ENCODE data around the gene PPFIA4. TPM values are rescaled to one million over a fixed set of nuclear protein-coding genes. Genes with fewer than 3 reads are reported as not detected.

The PPFIA4 gene
- total and polyA plus RNA-seq, 2 of the 4 experiments (the other 2 are of a cell fraction) = 5.4 to 13.7 TPM

DNA sequence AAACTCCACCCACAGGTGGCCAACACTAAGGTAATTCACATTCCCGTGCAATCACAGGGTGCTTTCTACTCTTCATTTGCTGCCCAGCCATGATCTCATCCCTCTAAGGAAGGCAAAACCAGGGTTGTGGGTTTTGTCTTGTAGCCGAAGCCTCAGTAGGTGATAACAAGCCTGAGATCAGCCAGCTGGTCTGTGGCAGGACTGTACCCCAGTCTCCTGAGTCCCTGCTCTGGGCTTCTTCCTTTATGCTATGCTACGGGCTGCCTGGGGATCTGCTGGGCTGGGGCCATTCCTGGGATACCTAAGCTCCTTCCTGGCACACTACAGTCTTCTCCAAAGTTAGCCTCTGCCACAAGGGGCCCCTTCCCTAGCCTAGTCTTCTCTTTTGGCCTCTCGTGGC is 9.8 kb downstream of the PPFIA4 start:
- ChIA-PET CTCF (interaction anchor here (1.1 to 7.2 kb wide), 2 partner anchors 180 to 233 kb away, joined by 3 to 49 read pairs; no protein-coding TSS in a partner anchor), POLR2A (ENCODE audit: unreplicated experiment) (no interaction called here)
- intact Hi-C loops (cut with micrococcal nuclease) = loop anchor here (5.0 to 10.0 kb wide), 3 partner anchors 81 to 449 kb away; no protein-coding TSS in a partner anchor
- Histone ChIP-seq H3K4me1 (ENCODE audit: control insufficient read depth, insufficient read depth, low read length) (peaks cover 19% of the 10 kb centered on the region), H4K5ac (ENCODE audit: low read depth, low read length) (no peak overlapping the region), H2BK5ac (ENCODE audit: low read depth, low read length, poor library complexity, severe bottlenecking) (no peak overlapping the region), H3K14ac (replicated peaks; ENCODE audit: low read depth, low read length) (0 out of 2 replicates have a peak overlapping the region, but pooled peaks have one; percentile 19), H2AK5ac (ENCODE audit: low read depth, low read length) (peak overlapping the region; percentile 30; the same call in 1 of the 2 replicates), H3K4me2 (ENCODE audit: low read depth, low read length) (no peak overlapping the region), H4K8ac (ENCODE audit: low read depth in 2 of 2, low read length in 2 of 2) (no peak overlapping the region), H2BK15ac (ENCODE audit: low read depth, low read length) (no peak overlapping the region), H3K27me3 (ENCODE audit: control insufficient read depth, insufficient read depth, low read length) (no peaks in the 10 kb centered on the region), H3K9ac (ENCODE audit: low read depth, low read length) (no peak overlapping the region), H3K4me3 (ENCODE audit: insufficient read depth, low read depth, low read length) (no peak overlapping the region), H3K27ac (ENCODE audit: insufficient read depth, low read length) (no peak overlapping the region), H3K18ac (ENCODE audit: low read depth, low read length) (no peak overlapping the region), H3K4ac (ENCODE audit: low read depth, low read length) (no peak overlapping the region), H3K23ac (ENCODE audit: low read depth, low read length) (no peak overlapping the region), H2AK9ac (replicated peaks; ENCODE audit: low read depth, low read length, poor library complexity) (no peak overlapping the region), H4K91ac (ENCODE audit: insufficient read depth, low read depth, low read length) (no peak overlapping the region), H2BK20ac (ENCODE audit: low read depth, low read length) (no peak overlapping the region), H2AFZ (replicated peaks; ENCODE audit: low read length, poor library complexity) (no peak overlapping the region), H4K20me1 (ENCODE audit: insufficient read depth, low read length) (peaks cover 18% of the 10 kb centered on the region), H2BK120ac (ENCODE audit: low read depth, low read length) (no peak overlapping the region), H3K36me3 (ENCODE audit: control insufficient read depth, insufficient read depth, low read length) (no peaks in the 10 kb centered on the region), H3K9me1 (ENCODE audit: insufficient read depth, low read length) (0 out of 2 replicates have a peak, but pooled peaks cover 5% of the 10 kb centered on the region), H3K56ac (ENCODE audit: extremely low read depth, insufficient read depth, low read length) (no peak overlapping the region), H3K9me3 (ENCODE audit: control insufficient read depth, insufficient read depth, low read length) (no peaks in the 10 kb centered on the region), H3K79me1 (ENCODE audit: low read depth in 1 of 2, low read length in 2 of 2) (peaks cover 0 to 8% of the 10 kb centered on the region in 2 experiments; a peak in 2 of 4 replicates)
- dilution Hi-C loops (cut with HindIII; ENCODE audit: low sequenced_read_pairs, unreplicated experiment) = no loop called here
- BruUV-seq (replicated peaks) = no TSS peak
- peak; percentile 19 for DNase-seq
- no CpG with 5 or more reads among the region's 4 CpGs for WGBS, 2 experiments (ENCODE audit: extremely low coverage in 2 of 2, insufficient read length in 1 of 2)
- TF ChIP-seq, protein P1, sequence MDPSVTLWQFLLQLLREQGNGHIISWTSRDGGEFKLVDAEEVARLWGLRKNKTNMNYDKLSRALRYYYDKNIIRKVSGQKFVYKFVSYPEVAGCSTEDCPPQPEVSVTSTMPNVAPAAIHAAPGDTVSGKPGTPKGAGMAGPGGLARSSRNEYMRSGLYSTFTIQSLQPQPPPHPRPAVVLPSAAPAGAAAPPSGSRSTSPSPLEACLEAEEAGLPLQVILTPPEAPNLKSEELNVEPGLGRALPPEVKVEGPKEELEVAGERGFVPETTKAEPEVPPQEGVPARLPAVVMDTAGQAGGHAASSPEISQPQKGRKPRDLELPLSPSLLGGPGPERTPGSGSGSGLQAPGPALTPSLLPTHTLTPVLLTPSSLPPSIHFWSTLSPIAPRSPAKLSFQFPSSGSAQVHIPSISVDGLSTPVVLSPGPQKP (IDR thresholded peaks at IDR 0.05; ENCODE audit: borderline replicate concordance, low read depth, low read length) = no peak
- TF ChIP-seq NFE2L2 (IDR thresholded peaks at IDR 0.05; ENCODE audit: low read depth, low read length) (no peak), RAD21 (IDR thresholded peaks at IDR 0.05; ENCODE audit: low read length) (no peak), FOS (IDR thresholded peaks at IDR 0.05; ENCODE audit: low read depth, low read length) (no peak), MAZ (IDR thresholded peaks at IDR 0.05; ENCODE audit: borderline replicate concordance, low read depth, low read length) (no peak), MXI1 (IDR thresholded peaks at IDR 0.05; ENCODE audit: borderline replicate concordance, low read depth, low read length) (no peak), CTCF (conservative IDR thresholded peaks at IDR 0.05; ENCODE audit: low read depth, low read length) (no peak), MAFK (IDR thresholded peaks at IDR 0.05; ENCODE audit: low read depth, low read length) (no peak), CHD1 (IDR thresholded peaks at IDR 0.05; ENCODE audit: low read depth, low read length) (no peak), RFX5 (IDR thresholded peaks at IDR 0.05; ENCODE audit: low read depth, low read length) (no peak), CEBPB (IDR thresholded peaks at IDR 0.05; ENCODE audit: low read depth, low read length) (no peak)
- TF ChIP-seq, protein P2, sequence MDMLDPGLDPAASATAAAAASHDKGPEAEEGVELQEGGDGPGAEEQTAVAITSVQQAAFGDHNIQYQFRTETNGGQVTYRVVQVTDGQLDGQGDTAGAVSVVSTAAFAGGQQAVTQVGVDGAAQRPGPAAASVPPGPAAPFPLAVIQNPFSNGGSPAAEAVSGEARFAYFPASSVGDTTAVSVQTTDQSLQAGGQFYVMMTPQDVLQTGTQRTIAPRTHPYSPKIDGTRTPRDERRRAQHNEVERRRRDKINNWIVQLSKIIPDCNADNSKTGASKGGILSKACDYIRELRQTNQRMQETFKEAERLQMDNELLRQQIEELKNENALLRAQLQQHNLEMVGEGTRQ (IDR thresholded peaks at IDR 0.05; ENCODE audit: low read depth, low read length) = no peak
- in situ Hi-C loops (cut with MboI; ENCODE audit: low sequenced_read_pairs) = loop anchor here (5.0 kb wide), 1 partner anchor 181 kb away; no protein-coding TSS in a partner anchor
- no peak for ATAC-seq (ENCODE audit: low read depth)
